CD8-positive, alpha-beta memory T cell (primary cell): ENCODE results near the gene CACNA2D1. TPM values are rescaled to one million over a fixed set of nuclear protein-coding genes. Genes with fewer than 3 reads are reported as not detected.

Experiments
- CTCF ChIA-PET: fragments of 350-600 bp; sonication (Branson Sonifier 250); formaldehyde crosslinking; loops from one replicate; lab custom pipeline; 2021; ENCODE audit warnings: antibody characterized with exemption; lab: Charles Lee
- POLR2A ChIA-PET: fragments of 350-600 bp; sonication (Branson Sonifier 250); formaldehyde crosslinking; loops from one replicate; lab custom pipeline; 2021; ENCODE audit warnings: antibody characterized with exemption; lab: Charles Lee
- DNase-seq, 5 donors: peaks; one replicate each; pipeline versions ENCODE4 v3.0.0 to v3.0.0-alpha.2; 2020 to 2022; ENCODE audit warnings: mixed read lengths in 1 of 5
- H3K27ac ChIP-seq: one replicate; pipeline ENCODE4 v1.7.0; 2013; ENCODE audit warnings: low read depth, mild to moderate bottlenecking, low read length, moderate library complexity
- H3K27me3 ChIP-seq: 2 replicates; pipeline ENCODE4 v1.7.0; 2013; ENCODE audit warnings: low read length, mild to moderate bottlenecking; ENCODE audit not compliant: insufficient read depth, poor library complexity, severe bottlenecking
- H3K36me3 ChIP-seq: 2 replicates; pipeline ENCODE4 v1.7.0; 2013; ENCODE audit warnings: mild to moderate bottlenecking, low read length, moderate library complexity; ENCODE audit not compliant: insufficient read depth
- H3K4me1 ChIP-seq: 2 replicates; pipeline ENCODE4 v1.7.0; 2013; ENCODE audit warnings: mild to moderate bottlenecking, low read length, moderate library complexity; ENCODE audit not compliant: insufficient read depth
- H3K4me3 ChIP-seq: 2 replicates; pipeline ENCODE4 v1.7.0; 2013; ENCODE audit warnings: mild to moderate bottlenecking, low read length
- H3K9me3 ChIP-seq: 2 replicates; pipeline ENCODE4 v1.7.0; 2013; ENCODE audit warnings: mild to moderate bottlenecking, low read length
- H3K27ac Mint-ChIP-seq, 8 donors: one replicate each; pipeline ENCODE4 v1.8.0; 2020 to 2021; ENCODE audit warnings: mixed read lengths in 8 of 8, mild to moderate bottlenecking in 6 of 8, inconsistent platforms in 3 of 8, moderate library complexity in 3 of 8
- H3K27me3 Mint-ChIP-seq, 2 donors: one replicate each; pipeline ENCODE4 v1.8.0; 2020 to 2021; ENCODE audit warnings: mixed read lengths in 2 of 2, mild to moderate bottlenecking in 1 of 2, moderate library complexity in 1 of 2
- H3K36me3 Mint-ChIP-seq, 3 donors: one replicate each; pipeline ENCODE4 v1.8.0; 2020 to 2021; ENCODE audit warnings: mixed read lengths in 3 of 3, inconsistent platforms in 1 of 3, mild to moderate bottlenecking in 1 of 3
- H3K4me1 Mint-ChIP-seq, 3 donors: one replicate each; pipeline ENCODE4 v1.8.0; 2020 to 2021; ENCODE audit warnings: mixed read lengths in 3 of 3, inconsistent platforms in 1 of 3, mild to moderate bottlenecking in 1 of 3
- H3K4me3 Mint-ChIP-seq, 7 donors: one replicate each; pipeline ENCODE4 v1.8.0; 2020 to 2021; ENCODE audit warnings: mixed read lengths in 7 of 7, mild to moderate bottlenecking in 6 of 7, moderate library complexity in 4 of 7, inconsistent platforms in 2 of 7
- H3K9me3 Mint-ChIP-seq, 5 donors: one replicate each; pipeline ENCODE4 v1.8.0; 2020 to 2022; ENCODE audit warnings: mixed read lengths in 5 of 5, mild to moderate bottlenecking in 3 of 5, moderate library complexity in 2 of 5, inconsistent platforms in 1 of 5
- polyA plus RNA-seq: library from polyadenylated mRNA; unstranded; fragments of 300-500 nt; fragmentation: Illumina TruSeq; gene quantifications from one replicate; pipeline ENCODE4 v1.2.3, GENCODE V29; 2021
- total RNA-seq, 2 experiments: library from RNA; stranded (reverse); gene quantifications; one replicate each; pipeline ENCODE4 v1.2.3, GENCODE V29; 2021

The CACNA2D1 gene
- total and polyA plus RNA-seq, 3 experiments from 2014 or later = not detected

DNA sequence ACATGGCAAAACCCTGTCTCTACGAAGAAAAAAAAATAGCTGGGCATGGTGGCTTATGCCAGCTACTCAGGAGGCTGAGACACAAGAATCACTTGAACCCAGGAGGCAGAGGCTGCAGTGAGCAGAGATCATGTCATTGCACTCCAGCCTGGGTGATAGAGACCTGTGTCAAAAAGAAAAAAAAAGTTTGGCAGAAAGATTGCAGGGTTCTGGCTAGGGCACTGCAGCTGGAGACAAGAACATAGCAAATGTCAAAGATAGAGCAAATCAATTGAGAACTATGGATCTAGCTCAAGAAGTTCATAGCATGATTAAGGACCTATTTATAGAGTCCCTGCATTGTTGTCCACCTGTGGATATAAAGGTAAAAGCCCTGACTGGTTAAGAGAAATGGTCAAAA is 79.5 kb downstream of the CACNA2D1 start:
- Mint-ChIP-seq H3K27ac (no peak overlapping the region), H3K4me3 (no peak overlapping the region), H3K27me3 (no peaks in the 10 kb centered on the region), H3K36me3 (no peaks in the 10 kb centered on the region), H3K4me1 (no peaks in the 10 kb centered on the region), H3K9me3 (peaks cover 0 to 15% (median 0%) of the 10 kb centered on the region in 5 donors)
- Histone ChIP-seq H3K27ac (no peak overlapping the region), H3K4me1 (no peaks in the 10 kb centered on the region), H3K4me3 (no peak overlapping the region), H3K27me3 (no peaks in the 10 kb centered on the region), H3K36me3 (no peaks in the 10 kb centered on the region), H3K9me3 (no peaks in the 10 kb centered on the region)
- ChIA-PET CTCF (no interaction called here), POLR2A (no interaction called here)
- no peak for DNase-seq

DNA sequence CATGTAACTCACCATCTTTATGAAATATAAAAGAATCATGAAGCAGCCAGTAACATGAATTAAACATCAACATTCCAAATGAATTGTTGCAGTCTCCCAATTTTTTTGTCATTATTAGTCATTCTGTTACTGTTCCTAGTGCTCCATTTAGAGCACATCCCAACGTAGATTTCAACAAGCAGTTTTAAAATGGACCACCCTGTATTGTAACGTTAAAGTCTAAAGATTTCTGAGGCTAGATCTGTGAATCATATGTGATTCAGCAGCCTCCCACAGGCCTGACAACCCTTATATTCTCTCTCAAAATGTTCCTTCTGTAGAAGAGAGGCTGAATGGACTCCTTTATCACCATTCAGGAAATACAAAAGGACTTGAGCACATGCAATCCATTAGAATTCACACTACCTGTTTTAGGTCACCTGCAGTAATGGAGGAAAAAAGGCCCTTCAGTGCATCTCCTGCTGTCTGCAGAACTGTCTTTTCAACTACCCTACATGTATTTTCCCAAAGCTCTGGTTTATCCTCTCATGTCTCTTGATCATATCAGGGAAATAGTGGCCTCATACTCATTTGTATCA is 81.4 kb downstream of the CACNA2D1 start:
- Histone ChIP-seq H3K4me3 (no peak overlapping the region), H3K36me3 (no peaks in the 10 kb centered on the region), H3K27ac (no peak overlapping the region), H3K27me3 (no peaks in the 10 kb centered on the region), H3K4me1 (no peaks in the 10 kb centered on the region), H3K9me3 (no peaks in the 10 kb centered on the region)
- no peak overlapping the region for H3K4me3 Mint-ChIP-seq
- H3K4me1 Mint-ChIP-seq = no peaks in the 10 kb centered on the region
- DNase-seq = no peak
- H3K9me3 Mint-ChIP-seq = peaks cover 0 to 15% (median 0%) of the 10 kb centered on the region in 5 donors
- ChIA-PET POLR2A (no interaction called here), CTCF (no interaction called here)
- no peak overlapping the region for H3K27ac Mint-ChIP-seq
- no peaks in the 10 kb centered on the region for H3K27me3 Mint-ChIP-seq
- H3K36me3 Mint-ChIP-seq = no peaks in the 10 kb centered on the region

DNA sequence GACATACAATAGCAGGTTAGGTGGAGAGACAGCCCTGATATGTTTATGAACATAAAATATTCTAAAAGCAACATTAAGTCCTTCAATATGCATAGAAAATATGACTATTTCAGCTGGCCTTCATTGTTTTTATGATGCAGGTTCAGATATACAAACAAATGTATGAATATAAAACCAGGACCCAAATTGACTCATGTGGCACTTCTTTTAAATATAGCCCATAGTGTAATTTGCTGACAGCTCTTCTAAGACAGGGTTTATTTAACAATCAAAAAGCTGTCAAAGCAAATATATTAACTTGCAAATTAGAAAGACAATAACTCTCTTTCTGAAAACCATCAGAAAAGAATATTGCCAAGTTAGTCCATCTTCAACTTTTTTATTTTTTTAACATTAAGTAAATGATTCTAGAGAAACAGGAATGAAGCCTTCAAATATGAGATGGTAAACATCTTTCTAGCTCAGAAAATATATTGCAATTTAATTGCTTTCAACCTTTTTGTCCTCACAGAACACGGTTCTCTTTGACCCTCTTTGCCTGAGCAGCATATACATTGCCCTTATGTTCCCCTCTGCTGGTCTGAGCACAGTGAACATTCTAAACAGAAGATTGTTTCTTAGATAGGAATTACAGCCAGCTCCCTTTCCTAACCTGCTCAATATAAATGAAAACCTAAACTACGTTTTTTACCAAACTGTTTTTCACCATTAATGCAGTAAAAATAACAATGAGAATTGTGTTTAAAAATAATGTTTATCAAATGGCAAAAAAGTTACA is 82.8 kb downstream of the CACNA2D1 start:
- no peak for DNase-seq
- no peaks in the 10 kb centered on the region for H3K36me3 Mint-ChIP-seq
- H3K4me1 ChIP-seq = no peaks in the 10 kb centered on the region
- H3K27ac Mint-ChIP-seq = no peak overlapping the region
- no peaks in the 10 kb centered on the region for H3K9me3 ChIP-seq
- no peak overlapping the region for H3K4me3 Mint-ChIP-seq
- H3K9me3 Mint-ChIP-seq = peaks cover 0 to 15% (median 0%) of the 10 kb centered on the region in 5 donors
- POLR2A ChIA-PET = no interaction called here
- H3K36me3 ChIP-seq = no peaks in the 10 kb centered on the region
- no peak overlapping the region for H3K4me3 ChIP-seq
- H3K27me3 Mint-ChIP-seq = no peaks in the 10 kb centered on the region
- CTCF ChIA-PET = interaction anchor here (0.9 kb wide), 1 partner anchor 21 kb away, joined by 3 read pairs; no protein-coding TSS in a partner anchor
- no peak overlapping the region for H3K27ac ChIP-seq
- H3K27me3 ChIP-seq = no peaks in the 10 kb centered on the region
- no peaks in the 10 kb centered on the region for H3K4me1 Mint-ChIP-seq

DNA sequence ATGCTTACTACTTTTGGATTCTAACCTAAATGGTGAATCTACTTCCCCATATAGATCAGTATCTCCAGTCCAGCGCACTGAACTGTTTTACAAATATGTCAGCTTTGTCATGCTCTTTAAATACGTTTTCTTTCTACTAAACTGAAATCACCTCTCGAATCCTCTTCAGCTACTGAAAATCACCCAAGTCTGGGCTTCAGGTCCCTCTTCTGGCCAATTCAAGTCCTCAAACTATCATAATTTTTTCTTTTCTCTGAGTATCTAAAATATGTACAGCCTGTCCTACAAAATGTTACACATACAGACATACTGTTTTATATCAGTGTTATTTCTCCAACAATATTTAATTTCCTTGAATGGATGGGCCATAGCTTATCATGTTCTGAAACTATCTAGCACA is 84.2 kb downstream of the CACNA2D1 start:
- Mint-ChIP-seq H3K36me3 (no peaks in the 10 kb centered on the region), H3K4me1 (no peaks in the 10 kb centered on the region), H3K4me3 (no peak overlapping the region), H3K27me3 (no peaks in the 10 kb centered on the region), H3K9me3 (peaks cover 0 to 10% (median 0%) of the 10 kb centered on the region in 5 donors), H3K27ac (no peak overlapping the region)
- Histone ChIP-seq H3K27me3 (no peaks in the 10 kb centered on the region), H3K4me3 (no peak overlapping the region), H3K27ac (no peak overlapping the region), H3K9me3 (no peaks in the 10 kb centered on the region), H3K36me3 (no peaks in the 10 kb centered on the region), H3K4me1 (no peaks in the 10 kb centered on the region)
- ChIA-PET POLR2A (no interaction called here), CTCF (no interaction called here)
- no peak for DNase-seq

DNA sequence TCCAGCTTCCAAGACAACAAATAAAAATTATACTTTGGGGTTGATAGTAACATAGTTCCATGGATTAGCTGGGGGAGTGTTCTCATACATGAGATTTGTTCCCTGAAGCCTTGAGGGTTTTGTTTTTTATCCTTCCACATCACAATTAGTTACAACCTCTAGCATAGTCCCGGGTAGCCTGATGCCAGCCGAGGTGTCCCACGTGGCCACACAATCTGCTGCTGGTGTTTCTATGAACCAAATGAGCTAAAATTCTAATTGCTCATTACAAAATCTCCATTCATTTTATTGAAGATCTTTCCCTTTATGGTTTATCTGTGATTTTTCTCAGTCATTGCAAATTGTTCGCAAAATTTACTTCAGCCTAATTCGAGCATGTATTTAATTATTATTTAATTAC is 84.7 kb downstream of the CACNA2D1 start:
- Mint-ChIP-seq H3K9me3 (peaks cover 0 to 6% (median 0%) of the 10 kb centered on the region in 5 donors), H3K36me3 (no peaks in the 10 kb centered on the region), H3K27me3 (no peaks in the 10 kb centered on the region), H3K4me3 (no peak overlapping the region), H3K4me1 (no peaks in the 10 kb centered on the region), H3K27ac (no peak overlapping the region)
- H3K36me3 ChIP-seq = no peaks in the 10 kb centered on the region
- no peaks in the 10 kb centered on the region for H3K27me3 ChIP-seq
- no peak overlapping the region for H3K4me3 ChIP-seq
- POLR2A ChIA-PET = no interaction called here
- DNase-seq = no peak
- H3K27ac ChIP-seq = no peak overlapping the region
- H3K4me1 ChIP-seq = no peaks in the 10 kb centered on the region
- H3K9me3 ChIP-seq = no peaks in the 10 kb centered on the region
- CTCF ChIA-PET = no interaction called here

DNA sequence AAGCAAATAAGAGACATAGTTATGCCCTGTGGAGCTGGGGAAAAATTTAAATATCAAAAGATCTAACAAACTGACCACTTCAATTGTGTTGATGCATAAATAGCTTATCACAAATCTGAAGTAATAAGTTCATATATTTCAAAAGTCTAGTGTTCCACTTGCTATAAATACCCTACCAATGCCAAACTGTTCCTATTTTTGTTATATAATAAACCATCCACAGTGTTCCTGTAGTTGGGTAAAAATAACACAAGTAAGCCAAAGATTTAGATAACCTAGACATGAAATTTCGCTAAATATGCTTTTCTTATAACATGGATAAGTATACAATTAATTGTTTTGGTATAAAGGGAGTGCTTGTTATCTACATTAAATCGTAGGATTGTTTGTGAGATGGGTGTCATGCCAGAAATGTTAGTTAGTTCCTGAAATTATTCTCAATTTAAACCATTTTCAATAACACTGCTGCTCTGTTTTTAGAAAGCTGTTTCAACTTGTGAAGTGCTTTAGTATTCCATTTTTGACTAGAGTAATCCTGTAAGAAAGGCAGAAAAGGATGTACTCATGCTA is 85.5 kb downstream of the CACNA2D1 start:
- CTCF ChIA-PET = no interaction called here
- DNase-seq = no peak
- POLR2A ChIA-PET = no interaction called here
- no peaks in the 10 kb centered on the region for H3K4me1 Mint-ChIP-seq
- H3K27ac Mint-ChIP-seq = no peak overlapping the region
- Histone ChIP-seq H3K4me1 (no peaks in the 10 kb centered on the region), H3K27ac (no peak overlapping the region), H3K27me3 (no peaks in the 10 kb centered on the region), H3K4me3 (no peak overlapping the region), H3K9me3 (no peaks in the 10 kb centered on the region), H3K36me3 (no peaks in the 10 kb centered on the region)
- no peak overlapping the region for H3K4me3 Mint-ChIP-seq
- no peaks in the 10 kb centered on the region for H3K27me3 Mint-ChIP-seq
- H3K36me3 Mint-ChIP-seq = no peaks in the 10 kb centered on the region
- H3K9me3 Mint-ChIP-seq = peaks cover 0 to 6% (median 0%) of the 10 kb centered on the region in 5 donors

DNA sequence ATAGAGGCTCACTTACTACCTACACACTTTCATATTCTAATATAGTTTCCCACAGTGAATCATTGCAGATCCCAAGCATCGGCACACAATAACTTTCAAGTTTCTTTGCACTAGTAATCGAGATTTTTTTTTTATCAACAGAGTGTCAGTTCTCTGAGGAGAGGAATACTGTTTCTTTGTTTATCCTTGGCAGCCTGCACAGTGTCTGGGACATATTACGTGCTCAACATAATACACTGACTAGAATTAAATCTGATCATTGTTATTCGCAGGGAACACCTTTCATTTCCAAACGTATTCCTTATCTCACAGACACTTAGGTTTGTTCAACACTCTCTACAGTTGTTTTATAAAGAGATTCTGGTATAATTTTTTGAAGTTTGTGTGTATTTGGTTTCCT is 95.3 kb downstream of the CACNA2D1 start:
- Mint-ChIP-seq H3K9me3 (peaks cover 0 to 16% (median 0%) of the 10 kb centered on the region in 5 donors), H3K27ac (no peak overlapping the region), H3K4me3 (no peak overlapping the region), H3K27me3 (no peaks in the 10 kb centered on the region), H3K4me1 (no peaks in the 10 kb centered on the region), H3K36me3 (no peaks in the 10 kb centered on the region)
- Histone ChIP-seq H3K9me3 (no peaks in the 10 kb centered on the region), H3K4me3 (no peak overlapping the region), H3K36me3 (no peaks in the 10 kb centered on the region), H3K27me3 (no peaks in the 10 kb centered on the region), H3K27ac (no peak overlapping the region), H3K4me1 (no peaks in the 10 kb centered on the region)
- POLR2A ChIA-PET = no interaction called here
- DNase-seq = no peak
- CTCF ChIA-PET = no interaction called here

DNA sequence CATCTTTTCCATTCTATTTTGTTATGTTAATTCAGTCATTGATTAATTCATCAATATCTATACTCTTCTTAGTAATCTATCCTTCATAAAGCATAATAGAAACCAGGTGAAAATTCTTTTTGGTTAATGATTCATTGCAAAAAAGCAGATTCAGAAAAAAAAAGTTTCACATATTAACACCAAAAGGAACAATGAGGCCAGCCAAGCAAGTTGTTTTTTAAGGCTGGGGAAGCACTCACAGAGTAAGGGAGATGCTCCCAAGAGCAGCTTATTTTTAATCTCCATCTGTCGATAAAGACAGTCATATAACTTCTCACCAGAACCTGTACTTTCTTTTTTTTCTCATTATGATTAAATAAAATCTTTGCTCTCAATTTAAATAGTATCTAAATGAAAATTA is 95.8 kb downstream of the CACNA2D1 start:
- H3K27me3 ChIP-seq = no peaks in the 10 kb centered on the region
- Mint-ChIP-seq H3K27me3 (no peaks in the 10 kb centered on the region), H3K4me3 (no peak overlapping the region), H3K4me1 (no peaks in the 10 kb centered on the region), H3K27ac (no peak overlapping the region), H3K9me3 (peaks cover 0 to 16% (median 0%) of the 10 kb centered on the region in 5 donors), H3K36me3 (no peaks in the 10 kb centered on the region)
- no peak for DNase-seq
- ChIA-PET POLR2A (no interaction called here), CTCF (no interaction called here)
- H3K36me3 ChIP-seq = no peaks in the 10 kb centered on the region
- H3K4me1 ChIP-seq = no peaks in the 10 kb centered on the region
- H3K9me3 ChIP-seq = no peaks in the 10 kb centered on the region
- H3K27ac ChIP-seq = no peak overlapping the region
- H3K4me3 ChIP-seq = no peak overlapping the region
